HepG2 (cell line): ENCODE data around the gene BCAS3. TPM values are rescaled to one million over a fixed set of nuclear protein-coding genes. Genes with fewer than 3 reads are reported as not detected.

Experiments used
- ARID2 ChIP-seq: sonication (generic); formaldehyde crosslinking; IDR thresholded peaks from 2 replicates; pipeline ENCODE4 v1.8.1; 2022; ENCODE audit warnings: mild to moderate bottlenecking, missing genetic modification reagents, borderline replicate concordance
- DPF2 ChIP-seq: sonication (generic); formaldehyde crosslinking; IDR thresholded peaks from 2 replicates; pipeline ENCODE4 v1.4.0; 2020; ENCODE audit warnings: mild to moderate bottlenecking, low read depth, missing genetic modification reagents, borderline replicate concordance
- HDAC1 ChIP-seq: sonication (generic); formaldehyde crosslinking; IDR thresholded peaks from 2 replicates; pipeline ENCODE4 v1.5.1; 2020; ENCODE audit warnings: mild to moderate bottlenecking, missing genetic modification reagents
- PRDM15 ChIP-seq: sonication (generic); formaldehyde crosslinking; IDR thresholded peaks from 2 replicates; pipeline ENCODE4 v1.4.0; 2020; ENCODE audit warnings: missing genetic modification reagents
- SP4 ChIP-seq: sonication (generic); formaldehyde crosslinking; IDR thresholded peaks from 2 replicates; pipeline ENCODE4 v1.8.1; 2023; ENCODE audit warnings: mild to moderate bottlenecking, missing genetic modification reagents
- SRY ChIP-seq: sonication (generic); formaldehyde crosslinking; IDR thresholded peaks from 2 replicates; pipeline ENCODE4 v1.8.0; 2022; ENCODE audit warnings: mild to moderate bottlenecking, missing genetic modification reagents
- ZHX1 ChIP-seq: sonication (generic); formaldehyde crosslinking; IDR thresholded peaks from 2 replicates; pipeline ENCODE4 v1.8.1; 2022; ENCODE audit warnings: low read depth, mild to moderate bottlenecking, missing genetic modification reagents
- ZXDC ChIP-seq: sonication (generic); formaldehyde crosslinking; IDR thresholded peaks from 2 replicates; pipeline ENCODE4 v1.5.0; 2020; ENCODE audit warnings: mild to moderate bottlenecking, missing genetic modification reagents
- polyA plus RNA-seq, 8 experiments: library from polyadenylated mRNA; depleted of rRNA in 3 of 8; stranded (reverse) in 7 of 8; unstranded in 1 of 8; fragments of >200 nt; fragmentation: Illumina TruSeq in 4 of 8; extraction: Trizol in 4 of 8; gene quantifications; 2 replicates each; pipeline versions ENCODE4 v1.2.1 to v1.2.3, GENCODE V29; 2011 to 2016; ENCODE audit warnings: low read depth in 4 of 8, missing spikeins in 1 of 8, mixed read lengths in 1 of 8; ENCODE audit not compliant: insufficient read depth in 1 of 8
- total RNA-seq, 5 experiments: library from RNA; depleted of rRNA; stranded (reverse); fragments of >200 nt; fragmentation: Illumina TruSeq; extraction: Trizol; gene quantifications; 2 replicates each; pipeline ENCODE4 v1.2.3, GENCODE V29; 2016; ENCODE audit warnings: low read depth in 1 of 5
- TF ChIP-seq, protein P1 (sequence below): sonication (generic); formaldehyde crosslinking; IDR thresholded peaks from 2 replicates; pipeline ENCODE4 v1.4.0; 2020; ENCODE audit warnings: mild to moderate bottlenecking, missing genetic modification reagents
- TF ChIP-seq, protein P2 (sequence below): conservative IDR thresholded peaks from 2 replicates; pipeline ENCODE4 v1.6.1; 2018; ENCODE audit warnings: missing genetic modification reagents

Gene BCAS3
- total and polyA plus RNA-seq, 2 of the 13 experiments (the other 11 are each of a cell fraction or from before 2014, with no cell fraction given): 10.7 to 11.2 TPM

DNA sequence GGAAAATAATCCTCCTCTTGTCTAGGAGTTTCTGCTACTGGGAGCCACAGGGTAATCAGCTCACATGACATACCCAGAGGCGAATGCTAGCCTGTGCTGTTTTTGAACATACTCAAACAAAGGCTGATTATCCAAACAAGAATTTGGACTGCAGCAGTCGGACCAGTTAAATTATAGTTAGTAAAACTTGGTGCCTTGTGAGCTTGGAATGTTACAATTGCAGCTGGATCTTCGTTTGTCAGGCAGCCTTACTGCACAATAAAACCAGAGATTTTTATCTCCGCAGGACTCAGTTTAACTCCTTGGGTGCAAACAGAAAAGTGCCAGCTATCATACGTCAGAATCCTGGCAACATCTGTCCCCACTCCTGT is 558.2 kb downstream of the BCAS3 start (continued):
- TF ChIP-seq PRDM15 (CRISPR knock-in tag) (no peak), ZHX1 (no peak), SRY (CRISPR knock-in tag) (no peak), ARID2 (CRISPR knock-in tag) (no peak), DPF2 (CRISPR knock-in tag) (no peak), HDAC1 (CRISPR knock-in tag) (0 out of 2 replicates have a peak, but pooled peaks have one; percentile 17), ZXDC (CRISPR knock-in tag) (no peak), SP4 (no peak)
- TF ChIP-seq, protein P1, sequence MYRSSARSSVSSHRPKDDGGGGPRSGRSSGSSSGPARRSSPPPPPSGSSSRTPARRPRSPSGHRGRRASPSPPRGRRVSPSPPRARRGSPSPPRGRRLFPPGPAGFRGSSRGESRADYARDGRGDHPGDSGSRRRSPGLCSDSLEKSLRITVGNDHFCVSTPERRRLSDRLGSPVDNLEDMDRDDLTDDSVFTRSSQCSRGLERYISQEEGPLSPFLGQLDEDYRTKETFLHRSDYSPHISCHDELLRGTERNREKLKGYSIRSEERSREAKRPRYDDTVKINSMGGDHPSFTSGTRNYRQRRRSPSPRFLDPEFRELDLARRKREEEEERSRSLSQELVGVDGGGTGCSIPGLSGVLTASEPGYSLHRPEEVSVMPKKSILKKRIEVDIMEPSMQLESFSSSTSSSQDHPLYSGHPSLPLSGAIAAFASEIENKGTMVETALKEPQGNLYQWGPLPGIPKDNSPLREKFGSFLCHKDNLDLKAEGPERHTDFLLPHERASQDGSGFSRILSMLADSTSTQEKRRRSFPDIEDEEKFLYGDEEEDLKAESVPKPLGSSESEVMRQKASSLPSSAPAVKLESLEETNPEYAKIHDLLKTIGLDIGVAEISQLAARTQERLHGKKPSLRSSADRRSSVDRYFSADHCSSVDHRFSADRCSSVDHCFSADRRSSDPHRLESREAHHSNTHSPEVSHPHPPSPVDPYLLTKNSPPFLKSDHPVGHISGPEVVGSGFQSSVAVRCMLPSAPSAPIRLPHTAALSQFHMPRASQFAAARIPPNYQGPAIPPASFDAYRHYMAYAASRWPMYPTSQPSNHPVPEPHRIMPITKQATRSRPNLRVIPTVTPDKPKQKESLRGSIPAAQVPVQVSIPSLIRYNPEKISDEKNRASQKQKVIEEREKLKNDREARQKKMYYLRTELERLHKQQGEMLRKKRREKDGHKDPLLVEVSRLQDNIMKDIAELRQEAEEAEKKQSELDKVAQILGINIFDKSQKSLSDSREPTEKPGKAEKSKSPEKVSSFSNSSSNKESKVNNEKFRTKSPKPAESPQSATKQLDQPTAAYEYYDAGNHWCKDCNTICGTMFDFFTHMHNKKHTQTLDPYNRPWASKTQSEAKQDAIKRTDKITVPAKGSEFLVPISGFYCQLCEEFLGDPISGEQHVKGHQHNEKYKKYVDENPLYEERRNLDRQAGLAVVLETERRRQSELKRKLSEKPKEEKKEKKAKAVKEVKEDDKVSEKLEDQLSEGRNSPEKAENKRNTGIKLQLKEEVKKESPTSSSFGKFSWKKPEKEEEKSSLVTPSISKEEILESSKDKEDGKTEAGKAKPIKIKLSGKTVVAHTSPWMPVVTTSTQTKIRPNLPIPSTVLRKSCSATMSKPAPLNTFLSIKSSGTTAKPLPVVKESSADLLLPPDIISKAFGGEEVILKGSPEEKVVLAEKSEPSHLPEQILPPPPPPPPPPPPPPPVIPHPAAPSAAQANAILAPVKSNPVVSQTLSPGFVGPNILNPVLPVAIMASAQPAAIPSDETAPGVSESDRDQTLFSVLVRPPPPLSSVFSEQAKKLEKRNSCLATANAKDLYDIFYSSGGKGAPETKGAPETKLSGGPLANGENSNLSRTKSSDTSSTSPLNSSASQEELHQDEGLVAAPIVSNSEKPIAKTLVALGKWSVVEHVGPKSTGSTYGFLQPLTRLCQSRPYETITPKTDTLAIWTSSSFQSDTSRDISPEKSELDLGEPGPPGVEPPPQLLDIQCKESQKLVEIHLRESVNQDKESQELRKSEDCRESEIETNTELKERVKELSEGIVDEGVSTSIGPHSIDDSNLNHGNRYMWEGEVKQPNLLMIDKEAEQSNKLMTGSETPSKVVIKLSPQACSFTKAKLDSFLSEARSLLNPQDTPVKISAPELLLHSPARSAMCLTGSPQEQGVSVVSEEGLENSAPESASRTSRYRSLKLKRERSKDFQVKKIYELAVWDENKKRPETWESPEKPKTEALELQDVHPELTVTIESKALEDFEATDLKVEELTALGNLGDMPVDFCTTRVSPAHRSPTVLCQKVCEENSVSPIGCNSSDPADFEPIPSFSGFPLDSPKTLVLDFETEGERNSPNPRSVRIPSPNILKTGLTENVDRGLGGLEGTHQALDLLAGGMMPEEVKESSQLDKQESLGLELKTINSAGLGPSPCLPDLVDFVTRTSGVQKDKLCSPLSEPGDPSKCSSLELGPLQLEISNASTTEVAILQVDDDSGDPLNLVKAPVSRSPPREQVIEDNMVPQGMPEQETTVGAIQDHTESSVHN (CRISPR knock-in tag): no peak
- TF ChIP-seq, protein P2, sequence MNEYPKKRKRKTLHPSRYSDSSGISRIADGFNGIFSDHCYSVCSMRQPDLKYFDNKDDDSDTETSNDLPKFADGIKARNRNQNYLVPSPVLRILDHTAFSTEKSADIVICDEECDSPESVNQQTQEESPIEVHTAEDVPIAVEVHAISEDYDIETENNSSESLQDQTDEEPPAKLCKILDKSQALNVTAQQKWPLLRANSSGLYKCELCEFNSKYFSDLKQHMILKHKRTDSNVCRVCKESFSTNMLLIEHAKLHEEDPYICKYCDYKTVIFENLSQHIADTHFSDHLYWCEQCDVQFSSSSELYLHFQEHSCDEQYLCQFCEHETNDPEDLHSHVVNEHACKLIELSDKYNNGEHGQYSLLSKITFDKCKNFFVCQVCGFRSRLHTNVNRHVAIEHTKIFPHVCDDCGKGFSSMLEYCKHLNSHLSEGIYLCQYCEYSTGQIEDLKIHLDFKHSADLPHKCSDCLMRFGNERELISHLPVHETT (CRISPR knock-in tag): no peak
